Tibial nerve (tissue), 4 donors: ENCODE data around the gene NRXN3. TPM values are rescaled to one million over a fixed set of nuclear protein-coding genes. Genes with fewer than 3 reads are reported as not detected.

Source experiments
- DNase-seq, 2 donors: peaks; one replicate each; pipeline ENCODE4 v3.0.0-alpha.2; 2019; ENCODE audit warnings: low spot score in 2 of 2
- H3K27ac ChIP-seq, 4 donors: fragments of 200-600 bp; sonication (generic) in 3 of 4; one replicate each; pipeline ENCODE4 v1.5.1; 2017 to 2019; ENCODE audit warnings: mild to moderate bottlenecking in 1 of 4
- H3K27me3 ChIP-seq, 2 donors: fragments of 200-600 bp; sonication (generic) in 1 of 2; one replicate each; pipeline versions ENCODE4 v1.5.1 to v1.6.0; 2017 to 2019
- H3K36me3 ChIP-seq, 3 donors: fragments of 200-600 bp; sonication (generic); one replicate each; pipeline ENCODE4 v1.5.1; 2018 to 2019
- H3K4me1 ChIP-seq, 4 donors: fragments of 200-600 bp; sonication (generic) in 3 of 4; one replicate each; pipeline ENCODE4 v1.5.1; 2017 to 2019
- H3K4me3 ChIP-seq, 4 donors: fragments of 200-600 bp; sonication (generic) in 3 of 4; one replicate each; pipeline ENCODE4 v1.5.1; 2017 to 2019; ENCODE audit warnings: mild to moderate bottlenecking in 1 of 4, moderate library complexity in 1 of 4
- H3K9me3 ChIP-seq, 4 donors: fragments of 200-600 bp; sonication (generic) in 3 of 4; one replicate each; pipeline ENCODE4 v1.5.1; 2017 to 2019
- CTCF ChIP-seq, 5 experiments: fragments of 200-600 bp in 3 of 5; fragments of 450-650 bp in 2 of 5; sonication (generic) in 3 of 5; IDR thresholded peaks; one replicate each; pipeline ENCODE4 v1.5.1; 2016 to 2019; ENCODE audit warnings: antibody characterized with exemption in 5 of 5, mild to moderate bottlenecking in 3 of 5, moderate library complexity in 2 of 5
- EP300 ChIP-seq, 2 donors: sonication (generic); formaldehyde crosslinking; IDR thresholded peaks; one replicate each; pipeline ENCODE4 v1.6.1; 2017; ENCODE audit warnings: antibody characterized with exemption in 2 of 2, mild to moderate bottlenecking in 1 of 2
- POLR2A ChIP-seq, 2 donors: fragments of 450-650 bp; IDR thresholded peaks; one replicate each; pipeline ENCODE4 v1.6.1; 2017; ENCODE audit warnings: antibody characterized with exemption in 2 of 2, mild to moderate bottlenecking in 2 of 2, moderate library complexity in 2 of 2
- WGBS, 2 donors: methylation state at CpG; one replicate each; pipeline ENCODE4 v1.1.5; 2018; 5-methylcytosine and 5-hydroxymethylcytosine counted together
- total RNA-seq, 4 donors: library from RNA; depleted of rRNA; stranded (reverse); fragments of >200 nt; gene quantifications; one replicate each; pipeline ENCODE4 v1.1.0, GENCODE V29; 2016

Gene NRXN3
- total RNA-seq, 4 donors from 2014 or later, result 16.7 to 52.2 (median 19.7) TPM

DNA sequence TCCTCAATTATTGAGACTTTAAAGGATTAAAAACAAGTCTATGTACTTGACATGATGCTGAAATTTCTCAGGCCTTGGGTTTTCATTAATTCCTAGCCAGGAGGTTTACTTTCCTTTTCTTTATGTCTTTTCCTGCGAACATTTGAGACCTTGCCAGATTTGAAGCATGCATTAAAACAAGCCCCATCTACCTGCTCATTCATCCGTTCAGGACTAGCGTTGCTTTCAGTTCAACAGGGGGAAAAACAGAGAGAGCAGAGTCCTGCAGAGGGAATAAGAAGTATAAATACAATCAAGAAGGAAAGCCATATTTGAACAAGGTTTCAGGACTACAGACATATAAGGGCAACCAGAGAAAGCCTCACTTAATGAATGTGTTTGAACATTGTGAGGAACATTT, 1498.8 kb downstream of the NRXN3 start:
- WGBS, 2 donors, result 65 to 81% methylated on average over 3 of the region's 3 CpGs
- Histone ChIP-seq H3K4me1 (no peaks in the 10 kb centered on the region), H3K27me3 (no peaks in the 10 kb centered on the region), H3K9me3 (no peaks in the 10 kb centered on the region), H3K36me3 (peaks cover 0 to 3% (median 0%) of the 10 kb centered on the region in 3 donors), H3K27ac (no peak overlapping the region), H3K4me3 (no peak overlapping the region)
- no peak for TF ChIP-seq EP300 (IDR thresholded peaks at IDR 0.05)
- TF ChIP-seq CTCF (IDR thresholded peaks at IDR 0.05), result no peak
- TF ChIP-seq POLR2A (IDR thresholded peaks at IDR 0.05), result no peak
- DNase-seq, result no peak

DNA sequence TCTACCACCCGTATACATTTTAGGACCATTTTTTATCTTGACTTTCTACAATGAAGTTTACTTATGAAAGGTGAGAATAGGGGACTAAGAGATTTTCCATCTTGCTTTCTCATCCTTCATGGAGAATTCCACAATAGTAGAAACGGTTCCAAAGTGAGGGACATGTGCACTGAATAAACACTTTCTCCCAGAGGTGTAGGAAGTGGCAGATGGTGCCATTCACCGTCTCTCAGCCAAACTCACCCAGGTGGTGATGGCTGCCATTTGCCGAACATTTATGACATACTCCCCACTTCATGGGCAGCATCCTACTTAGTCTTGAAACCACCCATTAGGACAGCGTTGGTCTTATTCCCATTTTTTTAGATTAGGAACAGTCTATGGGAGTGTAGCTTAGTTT, 1500.6 kb downstream of the NRXN3 start:
- DNase-seq, result no peak
- Histone ChIP-seq H3K4me3 (no peak overlapping the region), H3K4me1 (no peaks in the 10 kb centered on the region), H3K36me3 (no peaks in the 10 kb centered on the region), H3K9me3 (no peaks in the 10 kb centered on the region), H3K27ac (no peak overlapping the region), H3K27me3 (no peaks in the 10 kb centered on the region)
- WGBS, 2 donors, result 89 to 90% methylated on average over 5 of the region's 5 CpGs
- TF ChIP-seq CTCF (IDR thresholded peaks at IDR 0.05) (no peak), POLR2A (IDR thresholded peaks at IDR 0.05) (no peak), EP300 (IDR thresholded peaks at IDR 0.05) (no peak)

GRCh38 chr14:79680087-79680486, 1509.9 kb downstream of the NRXN3 start:
- DNase-seq, result no peak
- Histone ChIP-seq H3K27me3 (no peaks in the 10 kb centered on the region), H3K4me3 (no peak overlapping the region), H3K27ac (no peak overlapping the region), H3K9me3 (no peaks in the 10 kb centered on the region), H3K36me3 (no peaks in the 10 kb centered on the region), H3K4me1 (no peaks in the 10 kb centered on the region)
- no peak for TF ChIP-seq EP300 (IDR thresholded peaks at IDR 0.05)
- WGBS, 2 donors, result 82 to 86% methylated on average over 5 of the region's 5 CpGs

- H3K27me3 ChIP-seq, result no peaks in the 10 kb centered on the region
- no peak for DNase-seq
- H3K9me3 ChIP-seq, result no peaks in the 10 kb centered on the region
- TF ChIP-seq CTCF (IDR thresholded peaks at IDR 0.05), result no peak
- no peak for TF ChIP-seq POLR2A (IDR thresholded peaks at IDR 0.05)
- TF ChIP-seq EP300 (IDR thresholded peaks at IDR 0.05), result no peak
- H3K4me3 ChIP-seq, result no peak overlapping the region
- WGBS, 2 donors, result 77 to 89% methylated on average over 1 of the region's 1 CpG
- no peaks in the 10 kb centered on the region for H3K36me3 ChIP-seq
- H3K27ac ChIP-seq, result no peak overlapping the region
- H3K4me1 ChIP-seq, result no peaks in the 10 kb centered on the region
Measured at GRCh38 chr14:79686196-79686595, 1516.0 kb downstream of the NRXN3 start.

GRCh38 chr14:79690960-79691359, 1520.8 kb downstream of the NRXN3 start:
- DNase-seq, result no peak
- Histone ChIP-seq H3K9me3 (no peaks in the 10 kb centered on the region), H3K4me1 (peaks cover 0 to 16% (median 0%) of the 10 kb centered on the region in 4 donors), H3K36me3 (no peaks in the 10 kb centered on the region), H3K27ac (no peak overlapping the region), H3K27me3 (no peaks in the 10 kb centered on the region), H3K4me3 (no peak overlapping the region)
- TF ChIP-seq POLR2A (IDR thresholded peaks at IDR 0.05), result no peak
- no peak for TF ChIP-seq EP300 (IDR thresholded peaks at IDR 0.05)
- no peak for TF ChIP-seq CTCF (IDR thresholded peaks at IDR 0.05)
- WGBS, 2 donors, result 75 to 82% methylated on average over 1 of the region's 1 CpG

DNA sequence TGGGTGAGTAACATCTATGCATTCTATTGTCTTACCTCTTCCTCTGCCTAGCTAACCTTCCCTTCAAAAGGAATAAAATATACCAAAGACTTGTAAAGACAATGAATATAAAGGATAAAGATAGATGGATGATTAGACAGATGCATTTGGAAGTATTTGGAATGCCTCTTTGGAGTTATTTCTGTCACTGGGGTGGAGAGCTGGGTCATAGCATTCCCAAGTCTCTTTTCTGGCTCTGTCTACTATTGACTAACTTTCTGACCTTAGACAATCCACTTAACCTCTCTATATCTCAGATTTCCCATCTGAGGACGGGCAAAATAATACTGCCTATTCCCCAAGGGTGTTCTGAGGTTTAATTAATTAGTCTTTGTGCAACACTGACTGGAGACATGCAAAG, 1523.8 kb downstream of the NRXN3 start:
- 22 to 29% methylated on average over 1 of the region's 1 CpG for WGBS, 2 donors
- DNase-seq, result no peak
- Histone ChIP-seq H3K4me1 (peaks cover 0 to 16% (median 0%) of the 10 kb centered on the region in 4 donors), H3K27me3 (no peaks in the 10 kb centered on the region), H3K27ac (no peak overlapping the region), H3K4me3 (no peak overlapping the region), H3K36me3 (no peaks in the 10 kb centered on the region), H3K9me3 (no peaks in the 10 kb centered on the region)
- TF ChIP-seq POLR2A (IDR thresholded peaks at IDR 0.05) (no peak), EP300 (IDR thresholded peaks at IDR 0.05) (no peak), CTCF (IDR thresholded peaks at IDR 0.05) (no peak)
